WTC11 (cell line): ENCODE results near the gene RPS15. TPM values are rescaled to one million over a fixed set of nuclear protein-coding genes. Genes with fewer than 3 reads are reported as not detected.

Source experiments
- ATAC-seq: fragments of 200-7000 bp; cut with Tn5 transposase; 2 replicates; pipeline ENCODE4 v1.10.0; 2021; ENCODE audit warnings: mild to moderate bottlenecking, moderate library complexity
- CTCF ChIA-PET: fragments of 300-600 bp; sonication (Branson Sonifier 250); formaldehyde crosslinking; loops from one replicate; lab custom pipeline; 2021; ENCODE audit warnings: antibody characterized with exemption; lab: Charles Lee
- POLR2A ChIA-PET: fragments of 350-600 bp; sonication (Branson Sonifier 250); formaldehyde crosslinking; loops from one replicate; lab custom pipeline; 2021; ENCODE audit warnings: antibody characterized with exemption; lab: Charles Lee
- DNase-seq: peaks from one replicate; pipeline ENCODE4 v3.0.0; 2021; ENCODE audit warnings: low spot score
- H3K27ac Mint-ChIP-seq: 2 replicates; pipeline ENCODE4 v1.8.0; 2021; ENCODE audit warnings: mixed read lengths
- H3K27me3 Mint-ChIP-seq: 2 replicates; pipeline ENCODE4 v1.8.0; 2021; ENCODE audit warnings: low read depth, mild to moderate bottlenecking, moderate library complexity, mixed read lengths
- H3K36me3 Mint-ChIP-seq: 2 replicates; pipeline ENCODE4 v1.8.0; 2021; ENCODE audit warnings: mixed read lengths
- H3K4me1 Mint-ChIP-seq: 2 replicates; pipeline ENCODE4 v1.8.0; 2022; ENCODE audit warnings: mixed read lengths
- H3K4me3 Mint-ChIP-seq: 2 replicates; pipeline ENCODE4 v1.8.0; 2021; ENCODE audit warnings: mild to moderate bottlenecking, moderate library complexity, mixed read lengths
- H3K9me3 Mint-ChIP-seq: 2 replicates; pipeline ENCODE4 v1.8.0; 2021; ENCODE audit warnings: mixed read lengths
- ARID4B ChIP-seq: sonication (generic); formaldehyde crosslinking; IDR thresholded peaks from 2 replicates; pipeline ENCODE4 v1.8.0; 2023; ENCODE audit warnings: missing genetic modification reagents, mild to moderate bottlenecking, borderline replicate concordance
- ATF2 ChIP-seq: sonication (generic); formaldehyde crosslinking; IDR thresholded peaks from 2 replicates; pipeline ENCODE4 v1.8.1; 2022; ENCODE audit warnings: low read depth, missing genetic modification reagents, borderline replicate concordance
- E2F5 ChIP-seq: sonication (generic); formaldehyde crosslinking; IDR thresholded peaks from 2 replicates; pipeline ENCODE4 v1.8.1; 2022; ENCODE audit warnings: mild to moderate bottlenecking, moderate library complexity, missing genetic modification reagents
- FOXK1 ChIP-seq: sonication (generic); formaldehyde crosslinking; IDR thresholded peaks from 2 replicates; pipeline ENCODE4 v1.8.0; 2022; ENCODE audit warnings: mild to moderate bottlenecking, moderate library complexity, missing genetic modification reagents
- GABPB1 ChIP-seq: sonication (generic); formaldehyde crosslinking; IDR thresholded peaks from 2 replicates; pipeline ENCODE4 v1.8.1; 2023; ENCODE audit warnings: mild to moderate bottlenecking, missing genetic modification reagents
- HMGXB4 ChIP-seq: sonication (generic); formaldehyde crosslinking; IDR thresholded peaks from 2 replicates; pipeline ENCODE4 v1.8.1; 2023; ENCODE audit warnings: mild to moderate bottlenecking, moderate library complexity, missing genetic modification reagents
- JUN ChIP-seq: sonication (generic); formaldehyde crosslinking; IDR thresholded peaks from 2 replicates; pipeline ENCODE4 v1.8.0; 2023; ENCODE audit warnings: mild to moderate bottlenecking, missing genetic modification reagents
- MAX ChIP-seq: sonication (generic); formaldehyde crosslinking; IDR thresholded peaks from 2 replicates; pipeline ENCODE4 v1.8.0; 2022; ENCODE audit warnings: mild to moderate bottlenecking, missing genetic modification reagents
- SP1 ChIP-seq: sonication (generic); formaldehyde crosslinking; conservative IDR thresholded peaks from 2 replicates; pipeline ENCODE4 v1.8.1; 2022; ENCODE audit warnings: missing genetic modification reagents
- TP53 ChIP-seq: sonication (generic); formaldehyde crosslinking; IDR thresholded peaks from 2 replicates; pipeline ENCODE4 v1.8.1; 2023; ENCODE audit warnings: mild to moderate bottlenecking, missing genetic modification reagents
- ZNF138 ChIP-seq: sonication (generic); formaldehyde crosslinking; conservative IDR thresholded peaks from 2 replicates; pipeline ENCODE4 v1.8.1; 2022; ENCODE audit warnings: mild to moderate bottlenecking, moderate library complexity, missing genetic modification reagents
- ZNF281 ChIP-seq: sonication (generic); formaldehyde crosslinking; IDR thresholded peaks from 2 replicates; pipeline ENCODE4 v1.8.0; 2023; ENCODE audit warnings: mild to moderate bottlenecking, missing genetic modification reagents
- ZNF423 ChIP-seq: fragments of 250-450 bp; sonication (Bioruptor Pico); IDR thresholded peaks from 2 replicates; pipeline ENCODE4 v2.1.2; 2022; ENCODE audit warnings: mild to moderate bottlenecking, moderate library complexity
- total RNA-seq: library from RNA; stranded (reverse); gene quantifications from 3 replicates; pipeline ENCODE4 v1.2.3, GENCODE V29; 2021

The RPS15 gene
- total RNA-seq, 1 experiment from 2014 or later, result 1,932 TPM

- no peak for TF ChIP-seq TP53 (CRISPR knock-in tag)
These were observed 31.8 kb downstream of the RPS15 start (continued) for GRCh38 chr19:1470055-1470304.

- peaks cover 60% of the 10 kb centered on the region for H3K27me3 Mint-ChIP-seq
These were observed 32.3 kb downstream of the RPS15 start for GRCh38 chr19:1470305-1471009.

GRCh38 chr19:1471010-1471514 is 32.9 kb downstream of the RPS15 start:
- Mint-ChIP-seq H3K36me3 (no peaks in the 10 kb centered on the region), H3K9me3 (no peaks in the 10 kb centered on the region), H3K4me1 (peaks cover 5% of the 10 kb centered on the region; the same call in 1 of the 2 replicates), H3K27ac (no peak overlapping the region), H3K4me3 (peak overlapping the region; percentile 50), H3K27me3 (peaks cover 57% of the 10 kb centered on the region)
- CTCF ChIA-PET, result interaction anchor here (0.7 to 3.2 kb wide), 12 partner anchors 14 to 355 kb away, joined by 3 to 19 read pairs (median 4); partner anchors contain the start of gene REEP6
- ATAC-seq (peak; percentile 49), DNase-seq (peak; percentile 78)
- POLR2A ChIA-PET, result interaction anchor here (0.9 kb wide), 1 partner anchor 35 kb away, joined by 3 read pairs; no protein-coding TSS in a partner anchor
- 0 out of 2 replicates have a peak, but pooled peaks have one; percentile 9 for TF ChIP-seq ZNF281 (CRISPR knock-in tag)
- 0 out of 2 replicates have a peak, but pooled peaks have one; percentile 29 for TF ChIP-seq E2F5
- TF ChIP-seq MAX, result 0 out of 2 replicates have a peak, but pooled peaks have one; percentile 24
- TF ChIP-seq SP1 (CRISPR knock-in tag), result peak; percentile 23; the same call in 1 of the 2 replicates
- TF ChIP-seq ZNF423 (CRISPR knock-in tag), result no peak
- no peak for TF ChIP-seq ARID4B

More at GRCh38 chr19:1470305-1471009, 32.3 kb downstream of the RPS15 start:
- ATAC-seq (peak; percentile 24), DNase-seq (peak; percentile 77)
- POLR2A ChIA-PET, result no interaction called here
- peak overlapping the region; percentile 61 for H3K4me3 Mint-ChIP-seq
- CTCF ChIA-PET, result interaction anchor here (0.7 to 3.2 kb wide), 8 partner anchors 15 to 356 kb away, joined by 3 to 19 read pairs (median 4); partner anchors contain the start of gene REEP6
- no peaks in the 10 kb centered on the region for H3K9me3 Mint-ChIP-seq
- no peak overlapping the region for H3K27ac Mint-ChIP-seq
- TF ChIP-seq GABPB1 (CRISPR knock-in tag), result no peak
- no peak for TF ChIP-seq ZNF138 (CRISPR knock-in tag)
- TF ChIP-seq FOXK1 (CRISPR knock-in tag), result 0 out of 2 replicates have a peak, but pooled peaks have one; percentile 40
- no peak for TF ChIP-seq ATF2
- TF ChIP-seq HMGXB4 (CRISPR knock-in tag), result peak; percentile 47; the same call in 1 of the 2 replicates
- no peak for TF ChIP-seq JUN (CRISPR knock-in tag)
- TF ChIP-seq, all 79 proteins: peak for 2
- Mint-ChIP-seq H3K36me3 (no peaks in the 10 kb centered on the region), H3K4me1 (peaks cover 5% of the 10 kb centered on the region; the same call in 1 of the 2 replicates)
